Sigmoid colon (tissue), 7 donors: Measurements from ENCODE around the gene CAPN2. TPM values are rescaled to one million over a fixed set of nuclear protein-coding genes. Genes with fewer than 3 reads are reported as not detected.

Source experiments
- DNase-seq: peaks from one replicate; pipeline ENCODE4 v3.0.0-alpha.2; 2019
- H3K27ac ChIP-seq, 4 donors: fragments of 200-600 bp; sonication (generic); one replicate each; pipeline ENCODE4 v1.5.1; 2016 to 2019; ENCODE audit warnings: mild to moderate bottlenecking in 1 of 4
- H3K27me3 ChIP-seq, 3 donors: fragments of 200-600 bp; sonication (generic); one replicate each; pipeline ENCODE4 v1.5.1; 2019; ENCODE audit warnings: mild to moderate bottlenecking in 1 of 3
- H3K36me3 ChIP-seq, 4 donors: fragments of 200-600 bp; sonication (generic); one replicate each; pipeline ENCODE4 v1.5.1; 2016 to 2019
- H3K4me1 ChIP-seq, 4 donors: fragments of 200-600 bp; sonication (generic); one replicate each; pipeline ENCODE4 v1.5.1; 2017 to 2019
- H3K4me3 ChIP-seq, 4 donors: fragments of 200-600 bp; sonication (generic); one replicate each; pipeline ENCODE4 v1.5.1; 2017 to 2019; ENCODE audit warnings: mild to moderate bottlenecking in 2 of 4, moderate library complexity in 1 of 4
- H3K9me3 ChIP-seq, 4 donors: fragments of 200-600 bp in 3 of 4; sonication (generic) in 3 of 4; one replicate each; pipeline versions ENCODE4 v1.5.1 to v1.6.1; 2013 to 2019
- EP300 ChIP-seq, 4 donors: sonication (generic); formaldehyde crosslinking; IDR thresholded peaks; one replicate each; pipeline ENCODE4 v1.6.1; 2017; ENCODE audit warnings: antibody characterized with exemption in 4 of 4
- POLR2A ChIP-seq, 2 donors: fragments of 450-650 bp; IDR thresholded peaks; one replicate each; pipeline ENCODE4 v1.6.1; 2016; ENCODE audit warnings: antibody characterized with exemption in 2 of 2, mild to moderate bottlenecking in 2 of 2, moderate library complexity in 2 of 2
- POLR2AphosphoS5 ChIP-seq, 4 donors: sonication (generic); formaldehyde crosslinking; IDR thresholded peaks; one replicate each; pipeline ENCODE4 v1.6.1; 2017; ENCODE audit warnings: antibody characterized with exemption in 4 of 4
- WGBS, 2 donors: extraction: QIAGEN DNeasy Blood & Tissue Kit; methylation state at CpG; one replicate each; pipeline ENCODE4 v1.1.7; 2013; 5-methylcytosine and 5-hydroxymethylcytosine counted together
- intact Hi-C: fragments of 100-400 bp; cut with DNase I; formaldehyde crosslinking; loops from one replicate; pipeline ENCODE4 v1.15.1; 2023
- polyA plus RNA-seq, 3 donors: library from polyadenylated mRNA; stranded (reverse); fragments of 200-250 nt; gene quantifications; one replicate each; pipeline ENCODE4 v1.2.3, GENCODE V29; 2013
- total RNA-seq, 4 donors: library from RNA; depleted of rRNA; stranded (reverse); fragments of >200 nt; gene quantifications; one replicate each; pipeline ENCODE4 v1.1.0, GENCODE V29; 2016
- TF ChIP-seq, protein P1 (sequence below), 4 experiments: fragments of 450-650 bp in 3 of 4; fragments of 200-600 bp in 1 of 4; IDR thresholded peaks; one replicate each; pipeline ENCODE4 v1.5.1; 2016 to 2019; ENCODE audit warnings: antibody characterized with exemption in 4 of 4, mild to moderate bottlenecking in 3 of 4, moderate library complexity in 2 of 4
- donor health status: healthy with polysubstance abuse.
- donor health status: Bipolar disorder and iron deficiency.
- donor health status: healthy.

The CAPN2 gene
- 100 to 1,000 TPM in 1 of 4 donors, 10 to 100 TPM in 3; 67.3 to 154 (median 73.6) TPM for total RNA-seq
- polyA plus RNA-seq, result 100 to 1,000 TPM; 135 to 266 (median 158) TPM

DNA sequence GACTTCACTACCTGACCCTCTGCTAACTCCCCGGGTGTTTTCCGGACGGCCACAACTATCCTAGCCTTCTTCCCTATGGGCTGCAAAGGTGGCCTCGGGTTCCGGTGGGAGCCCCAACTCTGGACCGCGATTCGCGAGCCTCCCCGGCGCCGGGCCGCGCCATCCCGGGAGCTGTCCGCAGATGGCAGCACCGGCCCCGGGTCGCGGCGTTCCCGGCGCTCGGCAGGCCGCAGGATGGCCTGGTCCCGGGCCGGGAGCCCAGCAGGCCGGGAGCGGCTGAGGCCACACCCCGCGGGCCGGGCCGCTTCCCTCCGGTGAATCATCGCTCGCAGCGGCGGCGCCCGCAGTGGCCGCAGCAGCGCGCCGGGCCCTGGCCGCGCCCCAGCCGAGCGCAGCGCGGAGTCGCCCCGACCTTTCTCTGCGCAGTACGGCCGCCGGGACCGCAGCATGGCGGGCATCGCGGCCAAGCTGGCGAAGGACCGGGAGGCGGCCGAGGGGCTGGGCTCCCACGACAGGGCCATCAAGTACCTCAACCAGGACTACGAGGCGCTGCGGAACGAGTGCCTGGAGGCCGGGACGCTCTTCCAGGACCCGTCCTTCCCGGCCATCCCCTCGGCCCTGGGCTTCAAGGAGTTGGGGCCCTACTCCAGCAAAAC is at the start of gene CAPN2:
Gene CAPN2 (plus strand): TSS at position 346 of the 656 bp plus-strand sequence. CDS start 102 bp downstream, at position 448.
- TF ChIP-seq EP300 (IDR thresholded peaks at IDR 0.05) (no peak), POLR2A (IDR thresholded peaks at IDR 0.05) (no peak), POLR2AphosphoS5 (IDR thresholded peaks at IDR 0.05) (peak in 2 of 4 donors; percentile 49 to 67)
- TF ChIP-seq, protein P1, sequence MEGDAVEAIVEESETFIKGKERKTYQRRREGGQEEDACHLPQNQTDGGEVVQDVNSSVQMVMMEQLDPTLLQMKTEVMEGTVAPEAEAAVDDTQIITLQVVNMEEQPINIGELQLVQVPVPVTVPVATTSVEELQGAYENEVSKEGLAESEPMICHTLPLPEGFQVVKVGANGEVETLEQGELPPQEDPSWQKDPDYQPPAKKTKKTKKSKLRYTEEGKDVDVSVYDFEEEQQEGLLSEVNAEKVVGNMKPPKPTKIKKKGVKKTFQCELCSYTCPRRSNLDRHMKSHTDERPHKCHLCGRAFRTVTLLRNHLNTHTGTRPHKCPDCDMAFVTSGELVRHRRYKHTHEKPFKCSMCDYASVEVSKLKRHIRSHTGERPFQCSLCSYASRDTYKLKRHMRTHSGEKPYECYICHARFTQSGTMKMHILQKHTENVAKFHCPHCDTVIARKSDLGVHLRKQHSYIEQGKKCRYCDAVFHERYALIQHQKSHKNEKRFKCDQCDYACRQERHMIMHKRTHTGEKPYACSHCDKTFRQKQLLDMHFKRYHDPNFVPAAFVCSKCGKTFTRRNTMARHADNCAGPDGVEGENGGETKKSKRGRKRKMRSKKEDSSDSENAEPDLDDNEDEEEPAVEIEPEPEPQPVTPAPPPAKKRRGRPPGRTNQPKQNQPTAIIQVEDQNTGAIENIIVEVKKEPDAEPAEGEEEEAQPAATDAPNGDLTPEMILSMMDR (IDR thresholded peaks at IDR 0.05), result peak; percentile 46 to 78 (median 55)
- WGBS, 2 donors, result 0 to 1% methylated on average over 74 of the region's 74 CpGs
- peak; percentile 93 for DNase-seq
- H3K36me3 ChIP-seq, result no peaks in the 10 kb centered on the region
- H3K27me3 ChIP-seq, result no peaks in the 10 kb centered on the region
- H3K4me1 ChIP-seq, result peaks cover 0 to 54% (median 45%) of the 10 kb centered on the region in 4 donors
- intact Hi-C loops, result loop anchor here (1.0 to 2.0 kb wide), 2 partner anchors 37 to 134 kb away; no protein-coding TSS in a partner anchor
- H3K9me3 ChIP-seq, result no peaks in the 10 kb centered on the region
- peak within 1 kb of the TSS; percentile 59 to 86 (median 73) for H3K4me3 ChIP-seq
- peak within 1 kb of the TSS; percentile 91 to 95 (median 92) for H3K27ac ChIP-seq

DNA sequence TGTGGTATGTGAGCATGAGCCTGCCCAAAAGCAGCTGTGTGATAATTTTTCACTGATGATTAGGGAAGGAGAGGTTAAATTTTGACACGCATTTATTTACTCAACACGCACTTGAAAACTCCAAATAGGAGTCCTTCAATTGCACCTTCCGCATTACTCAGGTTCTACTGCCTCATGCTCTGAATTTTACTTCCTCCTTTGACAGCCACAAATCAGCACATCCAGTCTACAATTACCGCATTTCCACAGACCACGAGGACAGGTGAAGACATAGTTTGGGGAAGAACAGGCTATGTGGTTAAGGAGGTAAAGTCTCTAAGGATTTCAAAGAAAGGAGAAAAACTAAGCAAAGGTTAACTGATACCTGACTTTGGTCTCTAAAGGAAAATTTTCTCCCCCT is 49.4 kb upstream of the CAPN2 start:
- Histone ChIP-seq H3K4me3 (no peak overlapping the region), H3K27ac (no peak overlapping the region), H3K27me3 (no peaks in the 10 kb centered on the region), H3K9me3 (no peaks in the 10 kb centered on the region), H3K36me3 (no peaks in the 10 kb centered on the region), H3K4me1 (no peaks in the 10 kb centered on the region)
- intact Hi-C loops, result no loop called here
- WGBS, 2 donors, result 12 to 22% methylated on average over 5 of the region's 5 CpGs
- DNase-seq, result no peak
- TF ChIP-seq POLR2AphosphoS5 (IDR thresholded peaks at IDR 0.05), result no peak
- TF ChIP-seq, protein P1 (IDR thresholded peaks at IDR 0.05), result no peak
- no peak for TF ChIP-seq EP300 (IDR thresholded peaks at IDR 0.05)
- TF ChIP-seq POLR2A (IDR thresholded peaks at IDR 0.05), result no peak

DNA sequence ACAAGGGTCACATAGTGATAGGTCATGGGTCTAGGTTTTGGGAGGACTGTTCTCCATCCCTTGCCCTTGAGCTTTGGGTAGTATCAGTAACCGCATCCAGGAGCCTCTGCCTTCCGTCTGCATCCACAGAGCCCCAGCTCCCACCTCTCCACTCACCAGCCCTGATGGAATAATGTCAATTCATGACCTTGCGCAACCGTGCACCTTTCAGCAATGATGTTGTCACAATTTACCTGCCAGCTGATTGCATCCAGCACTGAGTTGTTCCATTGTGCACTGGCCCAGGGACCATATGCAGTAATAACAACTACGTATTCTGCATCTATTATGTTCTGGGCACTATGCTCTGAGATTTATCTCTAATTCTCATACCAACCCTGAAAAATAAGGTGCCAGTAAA is 48.2 kb upstream of the CAPN2 start:
- Histone ChIP-seq H3K27ac (no peak overlapping the region), H3K27me3 (no peaks in the 10 kb centered on the region), H3K36me3 (no peaks in the 10 kb centered on the region), H3K9me3 (no peaks in the 10 kb centered on the region), H3K4me3 (no peak overlapping the region), H3K4me1 (no peaks in the 10 kb centered on the region)
- no peak for DNase-seq
- intact Hi-C loops, result no loop called here
- TF ChIP-seq POLR2AphosphoS5 (IDR thresholded peaks at IDR 0.05), result no peak
- TF ChIP-seq, protein P1 (IDR thresholded peaks at IDR 0.05), result no peak
- TF ChIP-seq POLR2A (IDR thresholded peaks at IDR 0.05), result no peak
- no peak for TF ChIP-seq EP300 (IDR thresholded peaks at IDR 0.05)
- 73 to 76% methylated on average over 5 of the region's 5 CpGs for WGBS, 2 donors

DNA sequence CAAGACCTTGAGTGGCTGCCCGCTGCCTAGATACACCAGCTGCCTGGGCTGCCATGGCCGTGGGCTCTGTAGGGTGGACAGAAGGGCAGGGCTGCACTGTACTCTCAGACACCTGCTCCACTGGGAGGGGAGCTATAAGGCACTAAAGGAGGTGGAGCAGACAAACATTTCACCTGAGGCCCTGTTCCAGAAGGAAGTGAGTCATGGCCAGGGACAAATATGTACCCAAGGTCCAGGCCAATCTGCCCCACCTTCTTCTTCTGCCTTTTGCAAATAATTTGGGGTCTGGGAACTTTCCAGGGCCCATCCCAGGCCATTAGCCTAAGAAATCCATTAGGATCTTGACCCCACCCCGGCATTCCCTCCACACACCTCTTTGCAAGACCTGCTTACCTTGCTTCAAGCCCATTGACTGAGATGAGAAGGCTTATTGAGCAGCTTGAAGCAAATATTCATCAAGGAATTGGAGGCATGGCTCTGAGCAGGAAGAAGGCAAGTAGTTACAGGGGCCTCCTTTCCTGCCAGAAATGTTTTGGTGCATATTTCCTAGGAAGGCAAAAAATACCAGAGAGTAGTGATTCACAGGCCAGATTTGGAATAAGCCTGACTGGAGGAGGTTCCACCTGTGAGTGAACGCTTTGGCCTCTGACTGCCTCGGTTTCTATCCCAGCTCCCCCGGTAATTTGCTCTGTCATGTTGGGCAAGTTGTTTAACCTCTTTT is 46.6 kb upstream of the CAPN2 start, which contains the start of gene CAPN8:
Gene CAPN8 (minus strand): TSS at position 110 of the 721 bp plus-strand sequence. CDS start 55 bp downstream, at position 55.
- Histone ChIP-seq H3K4me1 (no peaks in the 10 kb centered on the region), H3K9me3 (no peaks in the 10 kb centered on the region), H3K36me3 (no peaks in the 10 kb centered on the region), H3K27me3 (no peaks in the 10 kb centered on the region), H3K27ac (no peak within 1 kb of the TSS), H3K4me3 (no peak within 1 kb of the TSS)
- 36 to 65% methylated on average over 6 of the region's 6 CpGs for WGBS, 2 donors
- intact Hi-C loops, result no loop called here
- TF ChIP-seq, protein P1 (IDR thresholded peaks at IDR 0.05), result no peak
- TF ChIP-seq POLR2A (IDR thresholded peaks at IDR 0.05), result no peak
- TF ChIP-seq POLR2AphosphoS5 (IDR thresholded peaks at IDR 0.05), result no peak
- no peak for TF ChIP-seq EP300 (IDR thresholded peaks at IDR 0.05)
- DNase-seq, result no peak
